SK-N-SH (cell line): ENCODE data around the gene TMEM92. TPM values are rescaled to one million over a fixed set of nuclear protein-coding genes. Genes with fewer than 3 reads are reported as not detected.
A peak's percentile ranks its signal among the peaks of the same experiment; 100 is the strongest.
"Not testable (repeated sequence)": the region's sequence is repeated elsewhere in the genome, so short reads cannot be mapped to it uniquely, and the experiment has no call there.

ENCODE experiments used
- CTCF ChIA-PET: fragments of 300-600, 350-600 bp; formaldehyde crosslinking; extraction: SDS; loops from one replicate; lab custom pipeline; 2021; lab: Yijun Ruan, JAX
- POLR2A ChIA-PET: fragments of 350-600 bp; sonication (Branson Sonifier 250); formaldehyde crosslinking; extraction: SDS; loops from one replicate; lab custom pipeline; 2020; ENCODE audit warnings: antibody characterized with exemption, inconsistent platforms; lab: Yijun Ruan, JAX
- DNase-seq: peaks from one replicate; pipeline ENCODE4 v3.0.0; 2012
- H2AFZ ChIP-seq: fragments of 200-600 bp; sonication (generic); 2 replicates; pipeline ENCODE4 v1.8.1; 2016; ENCODE audit warnings: antibody characterized with exemption, mild to moderate bottlenecking, low read depth
- H3F3A ChIP-seq: fragments of 200-600 bp; sonication (generic); replicated peaks from 2 replicates; pipeline ENCODE3; 2016; ENCODE audit warnings: antibody characterized with exemption, mild to moderate bottlenecking; ENCODE audit not compliant: insufficient read depth
- H3K27ac ChIP-seq, 2 experiments: fragments of 200-500 bp in 1 of 2; fragments of 200-600 bp in 1 of 2; sonication (Bioruptor generic) in 1 of 2; sonication (generic), shearing (Covaris generic) in 1 of 2; 2 replicates each; pipeline versions ENCODE4 v1.5.1 to v1.6.1; 2014 to 2016; ENCODE audit warnings: low read depth in 2 of 2, inconsistent platforms in 1 of 2, low read length in 1 of 2, mild to moderate bottlenecking in 1 of 2, mixed read lengths in 1 of 2
- H3K27me3 ChIP-seq: fragments of 200-600 bp; sonication (generic), shearing (Covaris generic); 2 replicates; pipeline ENCODE4 v1.6.1; 2016; ENCODE audit warnings: mixed run types; ENCODE audit not compliant: insufficient read depth
- H3K36me3 ChIP-seq, 2 experiments: fragments of 200-500 bp in 1 of 2; fragments of 200-600 bp in 1 of 2; sonication (Bioruptor generic) in 1 of 2; sonication (generic) in 1 of 2; replicated peaks in 1 of 2; 2 replicates each; pipeline versions ENCODE3 to v1.5.1; 2014 to 2016; ENCODE audit warnings: low read length in 1 of 2, mild to moderate bottlenecking in 1 of 2; ENCODE audit not compliant: insufficient read depth in 2 of 2, control insufficient read depth in 1 of 2
- H3K4me1 ChIP-seq, 2 experiments: fragments of 200-500 bp in 1 of 2; fragments of 200-600 bp in 1 of 2; sonication (Bioruptor generic) in 1 of 2; sonication (generic), shearing (Covaris generic) in 1 of 2; 2 replicates each; pipeline versions ENCODE4 v1.5.1 to v1.6.1; 2014 to 2016; ENCODE audit warnings: low read depth in 1 of 2, low read length in 1 of 2, mixed run types in 1 of 2; ENCODE audit not compliant: insufficient read depth in 2 of 2, control insufficient read depth in 1 of 2
- H3K4me2 ChIP-seq: fragments of 200-600 bp; sonication (generic), shearing (Covaris generic); 2 replicates; pipeline ENCODE4 v1.6.1; 2017; ENCODE audit warnings: mixed run types
- H3K4me3 ChIP-seq, 2 experiments: fragments of 200-500 bp in 1 of 2; fragments of 200-600 bp in 1 of 2; sonication (Bioruptor generic) in 1 of 2; sonication (generic), shearing (Covaris generic) in 1 of 2; 2 replicates each; pipeline versions ENCODE4 v1.5.1 to v1.8.1; 2014 to 2016; ENCODE audit warnings: low read depth in 2 of 2, inconsistent platforms in 1 of 2, low read length in 1 of 2, mild to moderate bottlenecking in 1 of 2, mixed read lengths in 1 of 2, moderate library complexity in 1 of 2
- H3K79me2 ChIP-seq: fragments of 200-600 bp; sonication (generic); 2 replicates; pipeline ENCODE4 v1.8.1; 2017; ENCODE audit warnings: mild to moderate bottlenecking; ENCODE audit not compliant: insufficient read depth
- H3K9ac ChIP-seq: fragments of 200-600 bp; sonication (generic); 2 replicates; pipeline ENCODE4 v1.6.1; 2017; ENCODE audit warnings: mixed run types
- H3K9me2 ChIP-seq: fragments of 200-600 bp; sonication (generic); 2 replicates; pipeline ENCODE4 v1.6.1; 2017; ENCODE audit warnings: mixed run types
- H3K9me3 ChIP-seq: fragments of 200-600 bp; sonication (generic); 2 replicates; pipeline ENCODE4 v1.6.1; 2017; ENCODE audit warnings: mixed run types, mild to moderate bottlenecking, moderate library complexity
- H4K20me1 ChIP-seq: fragments of 200-600 bp; sonication (generic); 2 replicates; pipeline ENCODE4 v1.6.1; 2017; ENCODE audit warnings: mild to moderate bottlenecking, mixed run types; ENCODE audit not compliant: insufficient read depth
- EP300 ChIP-seq, 2 experiments: IDR thresholded peaks; 2 replicates each; pipeline versions ENCODE4 v1.4.0 to v1.6.1; 2012; ENCODE audit warnings: borderline replicate concordance in 1 of 2, low read depth in 1 of 2, low read length in 1 of 2
- EZH2phosphoT487 ChIP-seq: fragments of 200-600 bp; sonication (generic); IDR thresholded peaks from 2 replicates; pipeline ENCODE4 v1.6.1; 2017; ENCODE audit warnings: low read depth, mixed run types, mild to moderate bottlenecking, antibody characterized with exemption, moderate library complexity, borderline replicate concordance
- FOSL2 ChIP-seq: IDR thresholded peaks from 2 replicates; pipeline ENCODE4 v1.4.0; 2012; ENCODE audit warnings: low read depth, mild to moderate bottlenecking, moderate library complexity, borderline replicate concordance
- FOXM1 ChIP-seq: IDR thresholded peaks from 2 replicates; pipeline ENCODE4 v1.4.0; 2012; ENCODE audit warnings: low read depth, mild to moderate bottlenecking
- MAX ChIP-seq: IDR thresholded peaks from 2 replicates; pipeline ENCODE4 v1.4.0; 2012; ENCODE audit warnings: low read depth
- MEF2A ChIP-seq: IDR thresholded peaks from 2 replicates; pipeline ENCODE4 v1.4.0; 2012; ENCODE audit warnings: low read depth, borderline replicate concordance
- NFIC ChIP-seq: IDR thresholded peaks from 2 replicates; pipeline ENCODE4 v1.4.0; 2012; ENCODE audit warnings: borderline replicate concordance
- NRF1 ChIP-seq: IDR thresholded peaks from 2 replicates; pipeline ENCODE4 v1.6.1; 2012; ENCODE audit warnings: low read depth, mild to moderate bottlenecking, low read length
- PBX3 ChIP-seq: IDR thresholded peaks from 2 replicates; pipeline ENCODE4; 2012
- SIN3A ChIP-seq: IDR thresholded peaks from 2 replicates; pipeline ENCODE4 v1.6.1; 2012; ENCODE audit warnings: low read depth, mild to moderate bottlenecking, low read length, moderate library complexity, borderline replicate concordance
- TAF1 ChIP-seq: IDR thresholded peaks from 2 replicates; pipeline ENCODE4 v1.6.1; 2012; ENCODE audit warnings: low read depth, mild to moderate bottlenecking, low read length, moderate library complexity, borderline replicate concordance
- TEAD4 ChIP-seq: IDR thresholded peaks from 2 replicates; pipeline ENCODE4 v1.4.0; 2012; ENCODE audit warnings: mild to moderate bottlenecking, borderline replicate concordance; ENCODE audit not compliant: insufficient read depth
- USF2 ChIP-seq: fragments of 150-350 bp; IDR thresholded peaks from 2 replicates; pipeline ENCODE4 v1.6.1; 2017; ENCODE audit warnings: antibody characterized with exemption, low read length, low read depth, borderline replicate concordance
- ZBTB33 ChIP-seq: IDR thresholded peaks from 2 replicates; pipeline ENCODE4 v1.4.0; 2012; ENCODE audit warnings: low read depth, borderline replicate concordance
- WGBS: methylation state at CpG from one replicate; pipeline ENCODE4 v1.1.6; 2017; ENCODE audit warnings: low lambda C conversion rate; 5-methylcytosine and 5-hydroxymethylcytosine counted together
- polyA plus RNA-seq, 3 experiments: library from polyadenylated mRNA; depleted of rRNA; stranded (reverse); fragments of >200 nt; gene quantifications; 2 replicates each; pipeline ENCODE4 v1.2.3, GENCODE V29; 2012

The TMEM92 gene
- polyA plus RNA-seq, 1 of the 3 experiments (the other 2 are of a cell fraction), result 0.46 TPM

GRCh38 chr17:50269477-50270434, 4.5 kb upstream of the TMEM92 start (continued):
- TF ChIP-seq USF2 (no peak), EP300 (IDR thresholded peaks at IDR 0.05; ENCODE audit: borderline replicate concordance in 1 of 2, low read depth in 1 of 2, low read length in 1 of 2) (no peak), ZBTB33 (no peak), NFIC (no peak), EZH2phosphoT487 (no peak), MEF2A (no peak), PBX3 (no peak), FOSL2 (no peak)

- peaks cover 26 to 43% of the 10 kb centered on the region in 2 experiments; a peak in 3 of 4 replicates for H3K4me1 ChIP-seq
These were observed 3.6 kb upstream of the TMEM92 start for GRCh38 chr17:50270435-50271362.

GRCh38 chr17:50271363-50271750, 2.9 kb upstream of the TMEM92 start:
- H3K79me2 ChIP-seq, H3K27ac ChIP-seq, H2AFZ ChIP-seq, DNase-seq, H3K27me3 ChIP-seq, H3K4me2 ChIP-seq, H4K20me1 ChIP-seq, H3K4me3 ChIP-seq, H3K36me3 ChIP-seq, H3K9me3 ChIP-seq, H3K9ac ChIP-seq, H3K9me2 ChIP-seq: not testable (repeated sequence)
- Histone ChIP-seq H3F3A (peaks cover 22% of the 10 kb centered on the region), H3K4me1 (peaks cover 19 to 37% of the 10 kb centered on the region in 2 experiments; a peak in 3 of 4 replicates)
- ChIA-PET CTCF (interaction anchor here (0.5 to 53.3 kb wide), 18 partner anchors 9 to 210 kb away, joined by 3 to 2150 read pairs (median 6); partner anchors contain the start of genes COL1A1 and LRRC59), POLR2A (interaction anchor here (0.7 kb wide), 1 partner anchor 596 kb away, joined by 3 read pairs; no protein-coding TSS in a partner anchor)
- WGBS, result 94% methylated on average over 4 of the region's 4 CpGs

More at GRCh38 chr17:50270435-50271362, 3.6 kb upstream of the TMEM92 start:
- Histone ChIP-seq H3K27ac (peak overlapping the region in 1 of 2 experiments; percentile 42; a peak in 1 of 4 replicates), H3K9ac (no peak overlapping the region), H3K27me3 (no peaks in the 10 kb centered on the region), H2AFZ (no peak overlapping the region), H3K9me2 (no peaks in the 10 kb centered on the region), H3K4me2 (no peak overlapping the region; the same call in 1 of the 2 replicates), H3K79me2 (0 out of 2 replicates have a peak, but pooled peaks cover 5% of the 10 kb centered on the region), H3K4me3 (no peak overlapping the region), H3K36me3 (no peaks in the 10 kb centered on the region), H3K9me3 (no peaks in the 10 kb centered on the region), H4K20me1 (no peaks in the 10 kb centered on the region), H3F3A (peaks cover 18% of the 10 kb centered on the region)
- TF ChIP-seq MAX, result no peak
- TF ChIP-seq FOXM1, result no peak
- TF ChIP-seq TAF1, result 0 out of 2 replicates have a peak, but pooled peaks have one; percentile 0
- TF ChIP-seq TEAD4, result no peak
- TF ChIP-seq SIN3A, result 0 out of 2 replicates have a peak, but pooled peaks have one; percentile 2
- no peak for TF ChIP-seq NRF1
- ChIA-PET POLR2A (no interaction called here), CTCF (interaction anchor here (0.6 to 53.3 kb wide), 21 partner anchors 8 to 130 kb away, joined by 3 to 2150 read pairs (median 10); partner anchors contain the start of gene COL1A1)
- no peak for DNase-seq
- 89% methylated on average over 20 of the region's 21 CpGs for WGBS
